Astrocyte (in vitro differentiated cells and primary cell): ENCODE data around the gene ZFPM1. TPM values are rescaled to one million over a fixed set of nuclear protein-coding genes. Genes with fewer than 3 reads are reported as not detected.
A peak's percentile ranks its signal among the peaks of the same experiment; 100 is the strongest.

ENCODE experiments used
- DNase-seq: peaks from one replicate; pipeline ENCODE4 v3.0.0-alpha.2; 2010; ENCODE audit warnings: low read depth
- FAIRE-seq: peaks from 2 replicates; lab custom pipeline; 2011; peaks lifted over from hg19 to GRCh38; lab: Jason Lieb, UNC
- H2AFZ ChIP-seq: 2 replicates; pipeline ENCODE4 v1.6.0; 2012; ENCODE audit warnings: low read depth, low read length, inconsistent platforms
- H3K27ac ChIP-seq: 2 replicates; pipeline ENCODE4 v1.5.1; 2011; ENCODE audit warnings: low read depth, low read length, inconsistent platforms
- H3K27me3 ChIP-seq: 2 replicates; pipeline ENCODE4 v1.6.0; 2011; ENCODE audit warnings: low read length, inconsistent platforms; ENCODE audit not compliant: insufficient read depth
- H3K36me3 ChIP-seq: 2 replicates; pipeline ENCODE4 v1.5.1; 2011; ENCODE audit warnings: low read length, inconsistent platforms; ENCODE audit not compliant: insufficient read depth
- H3K4me1 ChIP-seq: 2 replicates; pipeline ENCODE4 v1.5.1; 2011; ENCODE audit warnings: low read length, inconsistent platforms; ENCODE audit not compliant: insufficient read depth
- H3K4me2 ChIP-seq: 2 replicates; pipeline ENCODE4 v1.6.0; 2012; ENCODE audit warnings: low read length, inconsistent platforms
- H3K4me3 ChIP-seq: 2 replicates; pipeline ENCODE4 v1.5.1; 2011; ENCODE audit warnings: low read depth, mild to moderate bottlenecking, low read length, inconsistent platforms; ENCODE audit not compliant: insufficient read depth
- H3K79me2 ChIP-seq: 2 replicates; pipeline ENCODE4 v1.6.0; 2012; ENCODE audit warnings: mild to moderate bottlenecking, low read length, inconsistent platforms; ENCODE audit not compliant: insufficient read depth
- H3K9ac ChIP-seq: 2 replicates; pipeline ENCODE4 v1.6.0; 2012; ENCODE audit warnings: mild to moderate bottlenecking, low read length, inconsistent platforms
- H3K9me3 ChIP-seq: 2 replicates; pipeline ENCODE4 v1.5.1; 2012; ENCODE audit warnings: low read depth, mild to moderate bottlenecking, low read length, inconsistent platforms; ENCODE audit not compliant: insufficient read depth
- H4K20me1 ChIP-seq: 2 replicates; pipeline ENCODE4 v1.6.0; 2012; ENCODE audit warnings: low read length, inconsistent platforms; ENCODE audit not compliant: insufficient read depth
- H3K27ac Mint-ChIP-seq: one replicate; pipeline ENCODE4 v1.8.0; 2021; ENCODE audit warnings: mild to moderate bottlenecking, mixed read lengths; ENCODE audit not compliant: unreplicated experiment
- H3K27me3 Mint-ChIP-seq: one replicate; pipeline ENCODE4 v1.8.0; 2021; ENCODE audit warnings: low read depth, mixed read lengths; ENCODE audit not compliant: unreplicated experiment
- H3K36me3 Mint-ChIP-seq: one replicate; pipeline ENCODE4 v1.8.0; 2021; ENCODE audit warnings: low read depth, mixed read lengths; ENCODE audit not compliant: unreplicated experiment
- H3K4me1 Mint-ChIP-seq: one replicate; pipeline ENCODE4 v1.8.0; 2021; ENCODE audit warnings: low read depth, mixed read lengths; ENCODE audit not compliant: unreplicated experiment
- H3K4me3 Mint-ChIP-seq: one replicate; pipeline ENCODE4 v1.8.0; 2021; ENCODE audit warnings: mild to moderate bottlenecking, moderate library complexity, mixed read lengths; ENCODE audit not compliant: unreplicated experiment
- H3K9me3 Mint-ChIP-seq: one replicate; pipeline ENCODE4 v1.8.0; 2021; ENCODE audit warnings: mild to moderate bottlenecking, mixed read lengths; ENCODE audit not compliant: unreplicated experiment
- EZH2 ChIP-seq: IDR thresholded peaks from 2 replicates; pipeline ENCODE4 v1.6.1; 2012; ENCODE audit warnings: mild to moderate bottlenecking, low read length, inconsistent platforms; ENCODE audit not compliant: insufficient read depth
- total RNA-seq: library from RNA; stranded (reverse); gene quantifications from 2 replicates; pipeline ENCODE4 v1.2.1, GENCODE V29; 2021
- TF ChIP-seq, protein P1 (sequence below): IDR thresholded peaks from 2 replicates; pipeline ENCODE4 v1.5.1; 2011; ENCODE audit warnings: low read depth, mild to moderate bottlenecking, inconsistent platforms, low read length, moderate library complexity; ENCODE audit not compliant: insufficient read depth

ZFPM1 gene
- total RNA-seq, 1 donor from 2014 or later, result 8.6 TPM

DNA sequence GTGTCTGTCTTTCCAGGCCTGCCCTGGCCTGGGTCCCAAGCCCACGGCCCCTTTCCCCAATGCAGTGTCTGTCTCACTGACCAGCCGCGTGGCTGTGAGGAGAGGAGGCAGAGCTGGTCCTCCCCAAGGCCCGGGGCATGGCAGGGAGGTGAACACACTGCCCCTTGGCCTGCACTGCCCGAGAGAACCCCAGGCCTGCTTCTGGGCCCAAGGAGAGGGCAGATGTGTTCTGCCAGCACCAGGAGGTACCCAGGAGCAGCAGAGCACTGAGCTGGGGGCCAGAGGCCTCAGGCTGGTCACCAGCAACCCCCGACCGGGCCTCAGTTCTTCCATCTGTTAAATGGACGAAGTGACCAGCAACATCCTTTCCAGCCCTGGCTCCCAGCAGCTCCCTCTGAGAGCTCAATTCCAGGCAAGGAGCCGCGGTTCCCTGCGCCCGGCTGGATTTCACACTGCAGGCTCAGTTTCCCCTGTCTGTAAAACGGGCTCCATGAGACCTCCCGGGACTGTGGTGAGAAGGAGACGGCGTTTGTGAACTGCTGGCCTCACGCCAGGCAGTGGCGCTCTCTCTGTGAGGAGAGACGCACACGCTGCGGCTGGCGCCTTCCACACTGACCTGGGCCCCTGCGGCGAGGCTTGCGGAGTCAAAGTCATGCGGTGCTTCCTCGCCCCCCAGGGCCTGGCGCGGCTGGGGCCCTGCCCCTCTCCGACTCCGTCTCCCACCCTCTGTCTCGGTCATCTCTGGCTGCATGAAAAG, 8.1 kb upstream of the ZFPM1 start:
- Mint-ChIP-seq H3K36me3 (peaks cover 3% of the 10 kb centered on the region), H3K4me3 (no peak overlapping the region), H3K4me1 (peaks cover under 1% of the 10 kb centered on the region), H3K9me3 (no peaks in the 10 kb centered on the region), H3K27me3 (peaks cover 20% of the 10 kb centered on the region), H3K27ac (peak overlapping the region; percentile 47)
- no peak overlapping the region for H2AFZ ChIP-seq
- H3K4me3 ChIP-seq, result no peak overlapping the region
- no peak for DNase-seq
- H3K79me2 ChIP-seq, result no peaks in the 10 kb centered on the region
- no peak overlapping the region for H3K4me2 ChIP-seq
- peaks cover 19% of the 10 kb centered on the region for H4K20me1 ChIP-seq
- H3K9ac ChIP-seq, result no peak overlapping the region
- no peak for TF ChIP-seq EZH2
- H3K27me3 ChIP-seq, result peaks cover 6% of the 10 kb centered on the region
- no peak for FAIRE-seq
- no peaks in the 10 kb centered on the region for H3K9me3 ChIP-seq
- H3K27ac ChIP-seq, result no peak overlapping the region
- peaks cover 3% of the 10 kb centered on the region for H3K4me1 ChIP-seq
- H3K36me3 ChIP-seq, result no peaks in the 10 kb centered on the region

DNA sequence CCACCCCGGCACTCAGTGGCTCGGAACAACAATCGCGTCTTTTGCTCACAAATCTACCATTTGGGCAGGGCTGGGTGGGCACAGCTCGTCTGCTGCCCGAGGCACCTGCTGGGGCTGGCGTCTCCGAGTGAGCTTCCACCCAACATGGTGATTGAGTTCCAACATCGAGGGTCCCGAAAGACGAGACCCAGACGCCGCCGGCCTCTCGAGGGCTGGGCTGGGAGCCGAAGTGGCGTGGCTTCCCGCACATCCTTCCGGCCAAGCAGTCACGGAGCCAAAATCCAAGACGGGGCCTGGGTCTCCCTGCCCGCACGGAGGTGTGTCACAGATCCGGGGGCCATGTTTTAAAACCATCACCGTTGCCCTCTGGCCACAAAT, 7.5 kb upstream of the ZFPM1 start:
- Mint-ChIP-seq H3K36me3 (peaks cover 3% of the 10 kb centered on the region), H3K27ac (peak overlapping the region; percentile 47), H3K9me3 (no peaks in the 10 kb centered on the region), H3K4me1 (no peaks in the 10 kb centered on the region), H3K4me3 (no peak overlapping the region), H3K27me3 (peaks cover 20% of the 10 kb centered on the region)
- H3K36me3 ChIP-seq, result no peaks in the 10 kb centered on the region
- H2AFZ ChIP-seq, result no peak overlapping the region
- H3K79me2 ChIP-seq, result no peaks in the 10 kb centered on the region
- no peaks in the 10 kb centered on the region for H3K9me3 ChIP-seq
- peaks cover 6% of the 10 kb centered on the region for H3K27me3 ChIP-seq
- DNase-seq (no peak), FAIRE-seq (no peak)
- H4K20me1 ChIP-seq, result peaks cover 19% of the 10 kb centered on the region
- H3K27ac ChIP-seq, result no peak overlapping the region
- H3K9ac ChIP-seq, result no peak overlapping the region
- no peak overlapping the region for H3K4me2 ChIP-seq
- TF ChIP-seq EZH2, result no peak
- TF ChIP-seq, protein P1, sequence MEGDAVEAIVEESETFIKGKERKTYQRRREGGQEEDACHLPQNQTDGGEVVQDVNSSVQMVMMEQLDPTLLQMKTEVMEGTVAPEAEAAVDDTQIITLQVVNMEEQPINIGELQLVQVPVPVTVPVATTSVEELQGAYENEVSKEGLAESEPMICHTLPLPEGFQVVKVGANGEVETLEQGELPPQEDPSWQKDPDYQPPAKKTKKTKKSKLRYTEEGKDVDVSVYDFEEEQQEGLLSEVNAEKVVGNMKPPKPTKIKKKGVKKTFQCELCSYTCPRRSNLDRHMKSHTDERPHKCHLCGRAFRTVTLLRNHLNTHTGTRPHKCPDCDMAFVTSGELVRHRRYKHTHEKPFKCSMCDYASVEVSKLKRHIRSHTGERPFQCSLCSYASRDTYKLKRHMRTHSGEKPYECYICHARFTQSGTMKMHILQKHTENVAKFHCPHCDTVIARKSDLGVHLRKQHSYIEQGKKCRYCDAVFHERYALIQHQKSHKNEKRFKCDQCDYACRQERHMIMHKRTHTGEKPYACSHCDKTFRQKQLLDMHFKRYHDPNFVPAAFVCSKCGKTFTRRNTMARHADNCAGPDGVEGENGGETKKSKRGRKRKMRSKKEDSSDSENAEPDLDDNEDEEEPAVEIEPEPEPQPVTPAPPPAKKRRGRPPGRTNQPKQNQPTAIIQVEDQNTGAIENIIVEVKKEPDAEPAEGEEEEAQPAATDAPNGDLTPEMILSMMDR, result no peak
- H3K4me3 ChIP-seq, result no peak overlapping the region
- H3K4me1 ChIP-seq, result peaks cover 3% of the 10 kb centered on the region

DNA sequence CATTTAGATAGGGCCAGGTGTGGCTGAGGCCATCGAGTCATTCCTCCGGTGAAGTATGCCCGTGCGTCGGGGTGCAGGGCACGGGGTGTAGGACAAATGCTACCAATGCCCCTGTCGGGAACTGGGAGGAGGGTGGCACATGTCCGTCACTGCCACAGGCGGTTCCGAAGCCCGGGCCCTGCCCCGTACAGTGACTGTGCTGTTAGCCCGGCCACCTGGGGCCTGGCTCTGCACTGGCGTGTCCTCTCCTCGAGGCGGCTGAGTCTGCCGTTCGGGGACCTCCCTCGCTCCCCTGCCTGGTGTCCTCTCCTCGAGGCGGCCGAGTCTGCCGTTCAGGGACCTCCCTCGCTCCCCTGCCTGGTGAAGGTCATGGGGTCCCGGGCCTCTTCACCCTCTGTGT, 7.0 kb upstream of the ZFPM1 start:
- H3K27me3 Mint-ChIP-seq, result peaks cover 24% of the 10 kb centered on the region
- no peaks in the 10 kb centered on the region for H3K9me3 ChIP-seq
- no peak overlapping the region for H3K9ac ChIP-seq
- no peaks in the 10 kb centered on the region for H3K79me2 ChIP-seq
- H3K27me3 ChIP-seq, result peaks cover 6% of the 10 kb centered on the region
- peaks cover 19% of the 10 kb centered on the region for H4K20me1 ChIP-seq
- no peak for TF ChIP-seq EZH2
- TF ChIP-seq, protein P1, result no peak
- H3K9me3 Mint-ChIP-seq, result no peaks in the 10 kb centered on the region
- no peak overlapping the region for H3K27ac Mint-ChIP-seq
- H3K4me1 ChIP-seq, result peaks cover 3% of the 10 kb centered on the region
- no peak for DNase-seq
- no peak for FAIRE-seq
- H3K4me3 ChIP-seq, result no peak overlapping the region
- no peaks in the 10 kb centered on the region for H3K4me1 Mint-ChIP-seq
- H3K4me3 Mint-ChIP-seq, result no peak overlapping the region
- H3K27ac ChIP-seq, result no peak overlapping the region
- H3K36me3 Mint-ChIP-seq, result peaks cover 3% of the 10 kb centered on the region
- no peak overlapping the region for H2AFZ ChIP-seq
- H3K4me2 ChIP-seq, result no peak overlapping the region
- no peaks in the 10 kb centered on the region for H3K36me3 ChIP-seq
